ENCODE measurements around the gene PIGN. TPM values are rescaled to one million over a fixed set of nuclear protein-coding genes. Genes with fewer than 3 reads are reported as not detected.

PIGN gene
- total RNA-seq, 2 experiments from 2014 or later = 9.6 to 11.7 TPM

- no peak for ATAC-seq (ENCODE audit: poor library complexity)
These were observed 48.2 kb downstream of the PIGN start for GRCh38 chr18:62138461-62139235.

DNA sequence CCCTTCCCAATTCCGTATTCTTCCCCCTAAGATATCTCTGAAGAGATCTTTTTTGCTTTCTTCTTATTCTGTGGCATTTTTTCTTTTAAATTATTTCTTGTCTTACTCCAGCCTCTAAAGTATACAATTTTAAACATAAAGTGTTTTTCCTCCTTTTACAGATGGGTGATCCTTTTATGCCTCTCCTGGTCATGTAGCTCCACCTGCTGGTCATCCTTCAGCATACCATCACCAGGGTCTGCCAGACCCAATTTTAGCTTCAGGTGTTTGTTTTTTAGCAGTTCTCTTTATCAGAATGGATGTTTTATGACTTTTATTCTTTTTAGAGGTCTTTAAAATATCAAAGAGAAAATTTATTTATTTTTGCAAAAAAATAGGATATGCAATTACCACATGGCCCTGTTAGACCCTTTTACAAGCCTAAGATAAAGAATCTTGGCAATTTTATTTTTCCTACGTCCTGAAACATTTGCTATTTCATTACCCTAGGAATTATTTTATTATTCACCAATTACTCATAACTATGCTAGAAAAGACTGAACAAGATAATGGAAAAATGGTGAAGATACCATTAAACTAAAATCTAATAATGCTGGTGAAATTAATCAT lies 55.5 kb downstream of the PIGN start:
- H3K9me3 Mint-ChIP-seq = no peaks in the 10 kb centered on the region
- CTCF ChIA-PET = interaction anchor here (0.6 to 1.5 kb wide), 14 partner anchors 8 to 550 kb away, joined by 3 to 11 read pairs (median 3); no protein-coding TSS in a partner anchor
- peak; percentile 20 to 81 (median 48) for DNase-seq
- TF ChIP-seq, protein P1, sequence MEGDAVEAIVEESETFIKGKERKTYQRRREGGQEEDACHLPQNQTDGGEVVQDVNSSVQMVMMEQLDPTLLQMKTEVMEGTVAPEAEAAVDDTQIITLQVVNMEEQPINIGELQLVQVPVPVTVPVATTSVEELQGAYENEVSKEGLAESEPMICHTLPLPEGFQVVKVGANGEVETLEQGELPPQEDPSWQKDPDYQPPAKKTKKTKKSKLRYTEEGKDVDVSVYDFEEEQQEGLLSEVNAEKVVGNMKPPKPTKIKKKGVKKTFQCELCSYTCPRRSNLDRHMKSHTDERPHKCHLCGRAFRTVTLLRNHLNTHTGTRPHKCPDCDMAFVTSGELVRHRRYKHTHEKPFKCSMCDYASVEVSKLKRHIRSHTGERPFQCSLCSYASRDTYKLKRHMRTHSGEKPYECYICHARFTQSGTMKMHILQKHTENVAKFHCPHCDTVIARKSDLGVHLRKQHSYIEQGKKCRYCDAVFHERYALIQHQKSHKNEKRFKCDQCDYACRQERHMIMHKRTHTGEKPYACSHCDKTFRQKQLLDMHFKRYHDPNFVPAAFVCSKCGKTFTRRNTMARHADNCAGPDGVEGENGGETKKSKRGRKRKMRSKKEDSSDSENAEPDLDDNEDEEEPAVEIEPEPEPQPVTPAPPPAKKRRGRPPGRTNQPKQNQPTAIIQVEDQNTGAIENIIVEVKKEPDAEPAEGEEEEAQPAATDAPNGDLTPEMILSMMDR (IDR thresholded peaks at IDR 0.05) = peak; percentile 100
- peak; percentile 63 for ATAC-seq (ENCODE audit: poor library complexity)
- no peak overlapping the region for H3K4me3 ChIP-seq (ENCODE audit: low read length)
- POLR2A ChIA-PET = interaction anchor here (0.9 kb wide), 1 partner anchor 100 kb away, joined by 3 read pairs; no protein-coding TSS in a partner anchor
- no peaks in the 10 kb centered on the region for H3K27me3 ChIP-seq (ENCODE audit: control insufficient read depth in 1 of 2, insufficient read depth in 2 of 2, low read length in 2 of 2)
- H3K4me1 Mint-ChIP-seq (ENCODE audit: low read depth) = no peaks in the 10 kb centered on the region
- H3K9me3 ChIP-seq (ENCODE audit: control insufficient read depth in 1 of 2, insufficient read depth in 1 of 2, low read length in 2 of 2) = no peaks in the 10 kb centered on the region
- no peaks in the 10 kb centered on the region for H3K4me1 ChIP-seq (ENCODE audit: insufficient read depth, low read length)
- intact Hi-C loops (cut with DNase I, micrococcal nuclease) = loop anchor here (1.0 to 10.0 kb wide), 6 partner anchors 229 to 1047 kb away; no protein-coding TSS in a partner anchor
- H3K4me3 Mint-ChIP-seq = no peak overlapping the region
- no peak overlapping the region for H3K27ac ChIP-seq (ENCODE audit: low read depth in 1 of 2, low read length in 2 of 2)
- no peak overlapping the region for H3K27ac Mint-ChIP-seq
- H3K36me3 Mint-ChIP-seq (ENCODE audit: low read depth) = peaks cover 16% of the 10 kb centered on the region
- H3K27me3 Mint-ChIP-seq = no peaks in the 10 kb centered on the region
- H3K36me3 ChIP-seq (ENCODE audit: insufficient read depth, low read length) = no peaks in the 10 kb centered on the region

More at GRCh38 chr18:62138461-62139235, 48.2 kb downstream of the PIGN start:
- H3K4me3 Mint-ChIP-seq = no peak overlapping the region
- Histone ChIP-seq H3K4me1 (ENCODE audit: insufficient read depth, low read length) (no peaks in the 10 kb centered on the region), H3K27ac (ENCODE audit: low read depth in 1 of 2, low read length in 2 of 2) (no peak overlapping the region), H3K36me3 (ENCODE audit: insufficient read depth, low read length) (peaks cover 15% of the 10 kb centered on the region), H3K27me3 (ENCODE audit: control insufficient read depth in 1 of 2, insufficient read depth in 2 of 2, low read length in 2 of 2) (no peaks in the 10 kb centered on the region), H3K4me3 (ENCODE audit: low read length) (no peak overlapping the region), H3K9me3 (ENCODE audit: control insufficient read depth in 1 of 2, insufficient read depth in 1 of 2, low read length in 2 of 2) (no peaks in the 10 kb centered on the region)
- no peak overlapping the region for H3K27ac Mint-ChIP-seq
- DNase-seq = no peak
- H3K9me3 Mint-ChIP-seq = no peaks in the 10 kb centered on the region
- TF ChIP-seq, protein P1 (IDR thresholded peaks at IDR 0.05) = no peak
- no peaks in the 10 kb centered on the region for H3K27me3 Mint-ChIP-seq
- H3K4me1 Mint-ChIP-seq (ENCODE audit: low read depth) = no peaks in the 10 kb centered on the region
- CTCF ChIA-PET = interaction anchor here (1.2 kb wide), 1 partner anchor 7 kb away, joined by 3 read pairs; no protein-coding TSS in a partner anchor
- intact Hi-C loops (cut with DNase I, micrococcal nuclease) = loop anchor here (10.0 kb wide), 2 partner anchors 814 to 1054 kb away; no protein-coding TSS in a partner anchor
- POLR2A ChIA-PET = no interaction called here
- peaks cover 25% of the 10 kb centered on the region for H3K36me3 Mint-ChIP-seq (ENCODE audit: low read depth)

DNA sequence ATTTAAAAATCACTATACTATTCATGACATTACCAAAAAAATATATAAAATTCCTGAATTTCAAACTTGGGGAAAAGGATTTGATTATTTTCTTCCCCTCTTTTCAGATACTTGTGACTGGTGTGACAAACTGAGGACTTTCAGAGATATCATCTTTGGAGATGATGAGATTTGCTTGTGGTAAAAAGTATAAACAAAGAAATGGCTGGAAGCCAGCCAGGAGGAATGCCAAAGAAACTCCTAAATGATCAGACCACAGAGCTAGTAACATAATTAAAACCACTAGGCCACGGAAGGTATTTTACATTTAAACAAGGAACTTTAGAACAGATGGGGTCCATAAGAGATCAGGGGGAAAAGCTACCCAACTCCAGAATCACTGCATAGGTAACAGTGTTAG lies 58.7 kb downstream of the PIGN start:
- no peaks in the 10 kb centered on the region for H3K4me1 ChIP-seq (ENCODE audit: insufficient read depth, low read length)
- no peaks in the 10 kb centered on the region for H3K9me3 ChIP-seq (ENCODE audit: control insufficient read depth in 1 of 2, insufficient read depth in 1 of 2, low read length in 2 of 2)
- H3K4me1 Mint-ChIP-seq (ENCODE audit: low read depth) = no peaks in the 10 kb centered on the region
- POLR2A ChIA-PET = no interaction called here
- ATAC-seq (ENCODE audit: poor library complexity) (no peak), DNase-seq (no peak)
- H3K36me3 ChIP-seq (ENCODE audit: insufficient read depth, low read length) = no peaks in the 10 kb centered on the region
- CTCF ChIA-PET = no interaction called here
- no peak overlapping the region for H3K4me3 Mint-ChIP-seq
- no peak overlapping the region for H3K4me3 ChIP-seq (ENCODE audit: low read length)
- H3K36me3 Mint-ChIP-seq (ENCODE audit: low read depth) = peaks cover 17% of the 10 kb centered on the region
- no peaks in the 10 kb centered on the region for H3K9me3 Mint-ChIP-seq
- intact Hi-C loops (cut with DNase I, micrococcal nuclease) = no loop called here
- TF ChIP-seq, protein P1 (IDR thresholded peaks at IDR 0.05) = no peak
- H3K27me3 Mint-ChIP-seq = no peaks in the 10 kb centered on the region
- no peak overlapping the region for H3K27ac ChIP-seq (ENCODE audit: low read depth in 1 of 2, low read length in 2 of 2)
- H3K27me3 ChIP-seq (ENCODE audit: control insufficient read depth in 1 of 2, insufficient read depth in 2 of 2, low read length in 2 of 2) = no peaks in the 10 kb centered on the region
- no peak overlapping the region for H3K27ac Mint-ChIP-seq
